ENCODE measurements around the gene CAMSAP1.
A peak's percentile ranks its signal among the peaks of the same experiment; 100 is the strongest.

Gene CAMSAP1

DNA sequence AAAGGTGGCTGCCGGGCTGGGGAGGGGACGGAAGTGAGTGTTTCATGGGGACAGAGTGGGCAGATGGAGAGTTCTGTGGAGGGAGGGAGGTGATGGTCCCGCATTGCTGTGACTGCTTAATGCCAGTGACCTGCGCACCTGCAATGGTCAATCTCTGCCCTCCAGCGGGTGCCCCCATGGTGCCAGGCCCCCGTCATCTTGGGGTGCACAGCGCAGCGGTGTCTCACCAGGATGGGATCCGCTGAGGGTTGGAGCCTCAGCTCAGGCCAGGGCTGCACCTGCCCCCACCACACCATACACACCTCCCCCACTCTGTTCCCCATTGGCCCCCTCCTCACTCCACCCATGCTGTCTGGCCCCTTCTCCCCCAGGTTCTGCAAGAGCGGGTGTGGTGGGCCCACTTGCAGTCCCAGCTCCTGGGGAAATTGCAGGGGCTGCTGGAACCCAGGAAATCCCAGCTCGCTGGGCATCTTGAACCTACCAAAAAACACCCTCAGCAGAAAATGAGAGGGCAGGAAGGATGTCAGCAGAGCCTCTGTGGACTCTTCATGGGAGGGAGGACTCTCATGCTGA is 12.1 kb upstream of the CAMSAP1 start:
- no peak for DNase-seq

DNA sequence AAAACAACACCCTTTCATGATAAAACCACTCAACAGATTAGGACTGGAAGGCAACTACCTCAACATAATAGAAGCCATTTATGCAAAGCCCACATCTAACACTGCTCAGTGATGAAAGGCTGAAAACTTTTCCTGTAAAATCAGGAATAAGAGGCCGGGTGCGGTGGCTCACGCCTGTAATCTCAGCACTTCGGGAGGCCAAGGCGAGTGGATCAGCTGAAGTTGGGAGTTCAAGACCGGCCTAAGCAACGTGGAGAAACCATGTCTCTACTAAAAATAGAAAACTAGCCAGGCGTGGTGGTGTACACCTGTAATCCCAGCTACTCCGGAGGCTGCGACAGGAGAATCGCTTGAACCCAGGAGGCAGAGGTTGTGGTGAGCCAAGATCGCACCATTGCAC is 8.9 kb upstream of the CAMSAP1 start:
- DNase-seq: peak; percentile 2

DNA sequence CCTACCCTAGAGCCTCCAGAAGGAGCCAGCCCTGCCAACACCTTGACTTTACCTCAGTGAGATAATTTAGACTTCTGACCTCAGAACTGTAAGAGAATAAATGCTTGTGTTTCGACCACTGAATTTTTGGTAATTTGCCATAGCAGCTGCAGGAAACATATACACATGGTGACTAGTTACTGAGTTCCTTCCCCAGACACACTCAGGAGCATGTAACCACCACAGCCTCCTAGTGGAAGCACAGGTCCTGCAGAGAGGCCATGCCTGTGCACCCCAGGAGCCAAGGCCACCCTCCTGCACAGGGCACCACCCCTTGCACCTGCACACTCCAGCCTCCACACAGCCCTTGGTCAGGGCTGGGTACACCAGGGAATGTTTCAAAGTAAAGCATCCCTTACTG is 7.6 kb upstream of the CAMSAP1 start:
- DNase-seq: no peak

DNA sequence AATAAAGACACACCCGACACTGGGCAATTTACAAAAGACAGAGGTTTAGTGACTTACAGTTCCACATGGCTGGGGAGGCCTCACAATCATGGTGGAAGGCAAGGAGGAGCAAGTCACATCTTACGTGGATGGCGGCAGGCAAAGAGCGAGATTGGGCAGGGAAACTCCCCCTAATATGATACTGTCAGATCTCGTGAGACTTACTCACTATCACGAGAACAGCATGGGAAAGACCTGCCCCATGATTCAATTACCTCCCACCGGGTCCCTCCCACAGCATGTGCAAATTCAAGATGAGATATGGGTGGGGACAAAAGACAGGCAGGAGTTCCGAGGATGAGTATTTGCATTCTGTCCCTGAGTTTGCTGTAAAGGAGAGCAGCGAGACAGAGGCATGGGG is 3.9 kb upstream of the CAMSAP1 start:
- DNase-seq: peak; percentile 10

- DNase-seq: peak; percentile 8
These were observed 3.4 kb upstream of the CAMSAP1 start for GRCh38 chr9:135910757-135911156.

DNA sequence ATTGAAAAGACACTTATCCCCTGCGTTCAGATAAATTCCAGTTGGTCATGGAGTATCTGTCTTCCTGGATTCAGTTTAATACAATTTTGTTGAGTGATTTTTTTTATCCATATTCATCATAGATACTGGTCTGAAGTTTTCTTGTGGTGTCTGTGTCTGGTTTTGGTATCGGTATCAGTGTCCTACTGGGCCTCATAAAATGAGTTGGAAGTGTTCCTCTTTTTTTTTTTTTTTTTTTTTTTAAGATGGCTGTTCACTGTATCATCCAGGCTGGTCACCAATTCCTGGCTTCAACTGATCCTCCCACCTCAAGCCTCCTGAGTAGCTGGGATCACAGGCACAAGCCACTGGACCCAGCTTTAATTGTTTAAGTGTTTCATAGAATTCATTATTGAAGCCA is 2.9 kb upstream of the CAMSAP1 start:
- DNase-seq: no peak

DNA sequence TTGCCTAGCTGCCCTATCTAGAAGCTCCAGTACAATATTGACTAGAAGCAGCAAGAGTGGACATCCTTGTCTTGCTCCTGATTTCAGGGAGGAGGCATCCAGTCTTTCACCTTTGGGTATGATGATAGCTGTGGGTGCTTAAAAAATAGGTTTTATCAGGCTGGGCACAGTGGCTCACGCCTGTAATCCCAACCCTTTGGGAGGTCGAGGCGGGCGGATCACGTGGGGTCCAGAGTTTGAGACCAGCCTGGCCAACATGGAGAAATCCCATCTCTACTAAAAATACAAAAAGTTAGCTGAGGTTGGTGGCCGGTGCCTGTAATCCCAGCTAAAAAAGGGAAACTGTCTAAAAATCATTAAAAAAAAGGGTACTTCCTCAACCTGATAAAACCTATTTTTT is 2.0 kb upstream of the CAMSAP1 start:
- peak; percentile 1 for DNase-seq

DNA sequence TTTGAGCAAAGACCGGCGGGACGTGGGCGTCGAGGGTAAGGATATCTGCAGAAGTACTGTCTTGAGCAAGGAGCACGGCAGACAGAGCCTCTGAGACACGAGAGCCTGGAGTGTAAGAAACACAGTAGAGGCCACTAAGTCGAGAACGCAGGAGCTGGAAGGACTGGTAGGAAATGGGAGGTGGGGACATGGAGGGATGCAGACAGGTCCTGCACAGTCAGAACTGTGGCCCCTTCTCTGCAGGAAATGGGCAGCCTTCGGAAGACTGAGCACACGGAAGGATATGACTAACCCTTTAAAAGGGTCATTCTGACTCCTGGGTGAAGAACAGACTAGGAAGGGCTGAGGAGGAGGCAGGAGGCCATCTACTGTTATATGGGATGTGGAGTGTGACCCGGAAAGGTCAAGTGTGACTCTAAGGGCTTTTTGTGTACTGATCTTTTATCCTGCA is 1.4 kb upstream of the CAMSAP1 start:
- peak; percentile 15 for DNase-seq

- DNase-seq: no peak
These were observed 877 bp upstream of the CAMSAP1 start for GRCh38 chr9:135908093-135908753.

- no peak for DNase-seq
These were observed 328 bp downstream of the CAMSAP1 start for GRCh38 chr9:135907006-135907430.

GRCh38 chr9:135906291-135907005 is 898 bp downstream of the CAMSAP1 start:
- DNase-seq: peak; percentile 25

- DNase-seq: peak; percentile 18
These were observed 1.7 kb downstream of the CAMSAP1 start for GRCh38 chr9:135905380-135906258.

GRCh38 chr9:135903786-135904520 is 3.4 kb downstream of the CAMSAP1 start:
- DNase-seq: peak; percentile 5

- DNase-seq: peak; percentile 6
These were observed 4.0 kb downstream of the CAMSAP1 start for GRCh38 chr9:135903358-135903656.

- DNase-seq: peak; percentile 5
These were observed 4.5 kb downstream of the CAMSAP1 start for GRCh38 chr9:135902655-135903357.

GRCh38 chr9:135901826-135902225 is 5.5 kb downstream of the CAMSAP1 start:
- peak; percentile 2 for DNase-seq

GRCh38 chr9:135901031-135901758 is 6.2 kb downstream of the CAMSAP1 start:
- no peak for DNase-seq

- no peak for DNase-seq
These were observed 8.5 kb downstream of the CAMSAP1 start for GRCh38 chr9:135898634-135899407.

- no peak for DNase-seq
These were observed 10.7 kb downstream of the CAMSAP1 start for GRCh38 chr9:135896626-135897025.

GRCh38 chr9:135896205-135896604 is 11.1 kb downstream of the CAMSAP1 start:
- no peak for DNase-seq

Data from femur (tissue), 1 donor.